ENCODE measurements around the gene PRDM16.

The PRDM16 gene

DNA sequence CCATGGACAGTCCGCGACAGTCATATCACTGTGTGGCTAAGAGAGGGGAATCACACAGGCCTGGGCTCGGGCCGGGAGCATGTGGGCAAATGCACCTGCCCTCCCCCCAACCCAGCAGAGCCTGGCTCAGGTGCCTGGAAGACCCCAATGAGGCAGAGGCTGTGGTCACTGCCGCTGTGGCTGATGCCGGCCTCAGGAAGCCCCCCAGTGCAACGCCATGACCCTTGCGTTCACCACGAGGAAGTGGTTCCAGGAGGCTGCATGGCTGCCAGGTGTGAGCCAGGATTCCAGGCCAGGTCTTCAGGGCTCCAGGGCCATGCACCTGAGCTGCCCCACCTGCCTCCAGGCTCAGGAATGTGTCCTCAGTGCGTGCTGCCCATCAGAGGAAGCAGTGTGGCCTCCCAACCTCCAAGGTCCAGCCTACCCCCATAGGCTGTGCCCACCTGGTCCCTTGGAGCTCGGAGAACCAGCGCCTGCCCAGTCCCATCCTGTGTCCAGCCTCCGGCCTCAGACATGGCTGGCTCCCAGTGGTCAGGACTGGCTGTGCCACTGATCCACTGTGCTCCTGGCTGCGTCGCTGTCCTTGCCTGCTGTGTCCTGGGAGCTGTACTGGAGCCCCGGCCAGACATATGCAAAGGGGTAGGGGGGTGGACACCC, 393.5 kb downstream of the PRDM16 start:
- no peak for DNase-seq

DNA sequence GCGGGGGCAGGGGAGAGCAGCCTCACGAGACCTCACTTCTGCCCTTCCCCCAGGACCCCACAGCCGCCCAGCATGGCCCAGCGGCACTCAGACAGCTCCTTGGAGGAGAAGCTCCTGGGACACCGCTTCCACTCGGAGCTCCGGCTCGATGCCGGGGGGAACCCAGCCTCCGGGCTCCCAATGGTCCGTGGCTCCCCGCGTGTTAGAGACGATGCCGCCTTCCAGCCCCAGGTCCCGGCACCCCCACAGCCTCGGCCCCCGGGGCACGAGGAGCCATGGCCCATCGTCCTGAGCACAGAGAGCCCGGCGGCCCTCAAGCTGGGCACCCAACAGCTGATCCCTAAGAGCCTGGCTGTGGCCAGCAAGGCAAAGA, 394.0 kb downstream of the PRDM16 start:
- DNase-seq, result no peak

DNA sequence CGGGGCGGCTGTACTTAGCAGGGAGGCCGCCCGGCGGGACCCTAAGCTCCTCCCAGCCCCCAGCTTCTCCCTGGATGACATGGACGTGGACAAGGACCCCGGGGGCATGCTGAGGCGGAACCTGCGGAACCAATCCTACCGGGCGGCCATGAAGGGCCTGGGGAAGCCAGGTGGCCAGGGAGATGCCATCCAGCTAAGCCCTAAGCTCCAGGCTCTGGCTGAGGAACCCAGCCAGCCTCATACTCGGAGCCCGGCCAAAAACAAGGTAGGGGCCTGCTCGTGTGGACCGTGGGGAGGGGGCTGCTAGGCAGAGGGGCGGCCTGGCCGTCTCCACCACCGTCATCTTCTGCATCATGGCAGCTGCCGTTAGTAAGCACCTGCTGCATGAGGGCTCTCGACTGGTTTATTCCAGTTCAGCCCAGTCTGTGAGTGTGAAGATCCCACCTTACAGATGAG, 394.4 kb downstream of the PRDM16 start:
- DNase-seq, result no peak

DNA sequence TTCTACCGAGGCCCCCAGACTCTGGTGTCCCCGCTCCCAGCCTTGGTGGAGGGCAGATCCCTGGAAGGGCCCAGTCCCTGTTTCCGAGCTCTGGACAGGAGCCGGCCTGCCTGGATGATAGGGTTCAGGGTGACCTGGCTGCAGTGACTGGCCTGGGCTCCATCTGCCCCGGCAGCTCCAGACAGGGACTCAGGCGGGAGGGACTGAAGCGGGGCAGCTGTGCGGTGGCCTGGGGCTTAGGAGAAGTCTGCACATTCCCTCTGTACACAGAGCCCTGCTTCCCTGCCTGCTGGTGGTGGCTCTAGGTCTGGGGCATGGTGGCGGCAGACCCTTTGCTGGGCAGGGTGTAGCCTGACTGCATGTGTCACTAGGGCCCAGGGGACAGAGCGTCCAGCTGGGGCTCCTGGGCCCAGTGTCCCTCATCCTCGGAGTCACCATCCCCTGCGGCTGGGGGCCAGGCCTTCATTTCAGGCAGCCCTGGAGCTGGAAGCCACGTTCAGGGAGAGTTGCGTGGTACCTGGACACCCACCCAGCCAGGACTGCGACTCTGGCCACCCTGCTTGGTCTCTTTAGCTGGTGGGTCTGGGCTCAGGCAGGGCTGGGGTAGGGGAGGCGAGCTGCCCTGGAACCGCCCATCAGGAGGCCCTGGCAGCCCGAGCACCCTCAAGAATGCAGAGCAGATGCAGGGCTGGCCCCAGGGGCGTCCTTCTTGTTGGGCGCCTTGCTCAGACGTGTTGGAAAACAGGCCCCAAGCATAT, 395.1 kb downstream of the PRDM16 start:
- DNase-seq, result no peak

DNA sequence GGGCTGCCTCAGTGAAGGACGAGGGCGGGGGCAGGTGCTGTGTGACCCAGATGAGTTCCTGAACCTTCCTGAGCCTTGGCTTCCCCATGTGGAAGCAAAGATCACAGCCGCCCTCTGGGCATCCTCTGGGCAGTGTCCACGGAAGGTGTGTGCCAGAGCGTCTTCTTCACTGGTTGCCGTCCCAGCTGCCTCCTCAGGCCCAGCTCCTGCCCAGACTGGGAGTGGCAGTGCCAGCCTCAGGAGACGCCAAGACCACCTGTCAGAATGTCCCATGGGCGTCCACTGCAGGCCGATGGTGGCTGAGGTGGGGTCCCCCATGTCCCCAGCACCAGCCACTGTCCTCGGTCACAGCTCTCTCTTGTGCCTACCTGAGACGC, 395.6 kb downstream of the PRDM16 start:
- DNase-seq, result no peak

DNA sequence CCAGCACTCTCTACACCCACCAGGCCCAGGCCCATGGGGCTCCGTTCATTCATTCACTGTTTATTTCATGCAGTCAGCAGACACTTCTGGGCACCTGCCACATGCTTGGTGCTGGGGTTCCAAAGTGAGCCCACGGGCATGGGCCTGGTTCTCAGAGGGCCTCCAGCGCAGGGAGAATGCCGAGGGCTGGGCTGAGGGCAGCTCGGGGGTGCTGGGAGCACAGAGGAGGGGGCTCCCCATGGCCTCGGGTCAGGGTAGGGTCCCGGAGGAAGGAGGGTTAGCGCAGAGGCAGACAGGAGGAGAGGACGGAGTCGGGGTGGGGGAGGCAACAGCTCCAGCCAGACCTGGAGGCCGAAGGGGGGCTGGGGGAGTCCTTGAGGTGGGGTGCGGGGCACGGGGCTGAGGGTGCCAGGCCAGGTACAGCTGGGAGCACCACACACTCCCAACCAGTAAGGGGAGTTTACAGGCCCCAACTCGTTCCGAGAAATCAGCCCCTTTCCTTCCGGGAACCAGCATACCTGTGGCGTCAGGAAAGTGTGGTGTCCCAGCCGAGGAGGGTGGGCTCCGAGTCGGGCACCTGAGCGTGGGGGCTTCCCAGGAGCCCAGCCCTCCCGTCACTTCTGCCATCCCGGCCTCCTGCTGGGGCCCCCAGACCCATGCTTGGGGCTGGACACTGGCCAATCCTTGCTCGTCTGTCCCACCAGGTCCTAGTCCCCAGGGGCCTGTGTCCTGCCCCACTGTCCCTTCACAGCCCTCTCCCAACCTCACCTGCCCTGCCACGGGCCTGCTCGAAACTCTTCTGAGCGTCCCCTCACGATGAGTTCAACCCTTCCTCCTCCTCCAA, 396.3 kb downstream of the PRDM16 start:
- no peak for DNase-seq

DNA sequence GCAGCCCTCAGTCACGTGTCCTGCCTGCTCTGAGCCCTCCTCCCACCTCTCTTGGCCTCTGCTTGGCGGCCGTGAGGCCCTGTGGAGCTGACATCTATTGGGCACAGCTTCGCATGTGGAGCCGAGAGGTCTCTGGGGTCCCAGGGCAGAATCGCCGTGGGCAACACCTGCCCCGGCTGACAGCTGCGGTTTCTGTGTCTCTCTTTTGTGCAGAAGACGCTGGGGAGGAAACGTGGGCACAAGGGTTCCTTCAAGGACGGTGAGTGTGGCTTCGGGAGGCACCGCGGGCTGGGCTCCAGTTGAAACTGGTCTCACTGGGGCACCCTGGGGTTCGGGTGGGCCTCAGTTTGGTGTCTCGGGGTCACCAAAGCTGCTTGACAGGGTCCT, 396.9 kb downstream of the PRDM16 start:
- DNase-seq, result no peak

DNA sequence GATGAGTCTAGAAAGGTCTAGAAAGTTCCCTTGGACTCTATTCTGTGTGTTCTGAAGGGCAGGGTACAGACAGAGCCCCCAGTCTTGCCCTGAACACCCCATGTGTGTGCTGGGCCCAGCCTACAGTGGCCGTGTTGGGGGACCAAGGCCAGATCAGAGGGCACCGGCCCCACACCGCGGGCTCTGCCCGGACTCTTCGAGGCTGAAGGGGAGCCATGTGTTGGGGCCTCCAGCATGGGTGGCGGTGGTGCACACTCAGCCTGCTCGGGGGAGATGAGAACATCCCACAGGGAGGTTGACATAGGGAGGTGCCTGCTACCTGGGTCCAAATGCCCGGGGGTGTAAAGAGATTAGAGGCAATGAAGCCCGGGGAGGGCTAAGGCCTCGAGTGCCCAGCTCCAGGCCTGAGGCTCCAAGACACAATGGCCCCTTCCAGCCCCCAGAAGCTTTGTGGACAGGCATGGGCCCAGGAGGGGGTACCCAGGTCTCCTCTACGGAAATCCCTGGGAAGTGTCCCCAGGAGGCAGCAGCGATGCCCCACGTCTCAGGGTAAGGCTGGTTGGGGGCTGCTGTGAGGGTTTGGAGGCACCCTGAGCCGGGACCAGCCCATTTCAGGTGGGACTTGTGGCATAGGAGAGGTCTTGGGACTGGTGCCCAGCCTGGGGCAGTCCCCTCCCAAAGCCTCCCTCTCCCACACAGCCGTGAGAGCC, 397.5 kb downstream of the PRDM16 start:
- no peak for DNase-seq

DNA sequence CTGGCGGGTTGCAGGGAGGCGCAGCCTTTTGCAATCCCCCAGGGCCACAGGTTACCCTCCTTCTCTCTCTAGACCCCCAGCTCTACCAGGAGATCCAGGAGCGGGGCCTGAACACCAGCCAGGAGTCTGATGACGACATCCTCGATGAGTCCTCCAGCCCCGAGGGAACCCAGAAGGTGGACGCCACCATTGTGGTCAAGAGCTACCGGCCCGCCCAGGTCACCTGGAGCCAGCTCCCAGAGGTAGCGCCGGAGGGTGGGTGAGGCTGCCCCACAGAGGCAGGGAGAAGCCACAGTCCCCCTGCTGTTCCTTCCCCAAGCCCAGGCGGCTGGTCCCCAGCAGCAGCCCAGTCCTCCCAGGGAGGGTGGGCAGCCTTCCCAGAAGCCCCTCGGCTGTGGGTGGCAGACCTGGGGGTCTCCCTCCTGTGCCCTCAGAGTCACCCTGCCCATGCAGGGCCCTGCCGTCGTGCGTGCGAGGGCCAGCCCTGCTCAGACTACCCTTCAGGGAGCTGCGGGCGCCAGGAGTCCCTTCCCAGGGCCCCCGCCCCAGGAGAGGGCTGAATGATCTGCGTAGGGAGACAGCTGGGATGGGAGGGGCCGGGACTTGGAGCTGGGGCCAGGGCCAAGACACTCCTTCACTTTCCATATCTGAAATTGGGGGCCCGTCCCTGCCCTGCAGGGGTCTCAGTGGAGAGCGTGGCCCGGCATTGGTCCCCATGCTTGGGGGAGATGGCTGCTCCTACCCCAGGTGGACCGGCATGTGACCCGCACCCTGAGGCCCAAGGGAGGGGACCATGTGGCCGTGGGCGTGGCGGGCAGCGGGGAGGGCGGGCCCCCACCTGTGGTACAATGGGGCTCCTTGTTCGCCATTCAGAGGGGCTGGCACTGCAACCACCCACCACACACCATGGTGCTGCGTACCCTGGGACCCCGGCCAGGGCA, 398.4 kb downstream of the PRDM16 start:
- DNase-seq, result no peak

DNA sequence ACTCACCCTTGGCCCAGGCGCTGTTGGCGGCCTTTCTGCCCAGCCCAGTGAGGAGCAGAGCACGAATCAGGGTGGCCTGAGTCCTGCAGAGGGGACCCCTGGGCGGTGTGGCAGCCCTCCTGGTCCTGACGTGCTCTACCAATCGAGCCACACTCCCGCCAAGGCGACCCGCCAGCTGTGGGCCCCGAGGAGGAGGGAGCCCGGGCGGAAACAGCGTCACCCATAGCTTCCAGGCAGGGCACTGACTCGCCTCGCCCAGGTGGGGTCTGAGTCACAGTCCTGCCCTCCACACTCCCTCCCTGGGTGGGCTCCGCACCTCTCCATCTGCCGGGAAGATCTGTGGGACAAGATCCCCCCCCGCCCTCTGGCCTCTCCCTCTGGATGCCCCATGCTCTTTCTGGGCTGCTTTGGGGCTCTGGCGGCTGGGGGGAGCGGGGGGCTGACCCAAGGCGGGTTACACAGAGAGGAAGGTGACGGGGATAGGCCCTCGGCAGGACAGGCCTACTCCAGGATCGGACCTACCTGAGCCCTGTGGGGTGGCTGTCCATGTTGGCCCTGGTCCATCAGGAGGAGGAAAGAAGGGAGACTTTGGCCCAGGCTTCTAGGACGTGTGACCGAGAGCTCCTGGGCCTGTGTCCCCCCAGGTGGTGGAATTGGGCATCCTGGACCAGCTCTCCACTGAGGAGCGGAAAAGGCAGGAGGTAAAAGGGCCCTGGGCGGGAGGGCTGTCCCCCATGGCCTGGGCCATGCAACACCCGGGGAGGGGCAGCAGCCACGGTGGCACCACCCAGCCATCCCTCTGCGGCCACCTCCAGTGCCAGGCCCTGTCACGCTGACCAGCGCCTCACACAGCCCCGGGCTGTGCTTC, 399.5 kb downstream of the PRDM16 start:
- DNase-seq, result no peak

DNA sequence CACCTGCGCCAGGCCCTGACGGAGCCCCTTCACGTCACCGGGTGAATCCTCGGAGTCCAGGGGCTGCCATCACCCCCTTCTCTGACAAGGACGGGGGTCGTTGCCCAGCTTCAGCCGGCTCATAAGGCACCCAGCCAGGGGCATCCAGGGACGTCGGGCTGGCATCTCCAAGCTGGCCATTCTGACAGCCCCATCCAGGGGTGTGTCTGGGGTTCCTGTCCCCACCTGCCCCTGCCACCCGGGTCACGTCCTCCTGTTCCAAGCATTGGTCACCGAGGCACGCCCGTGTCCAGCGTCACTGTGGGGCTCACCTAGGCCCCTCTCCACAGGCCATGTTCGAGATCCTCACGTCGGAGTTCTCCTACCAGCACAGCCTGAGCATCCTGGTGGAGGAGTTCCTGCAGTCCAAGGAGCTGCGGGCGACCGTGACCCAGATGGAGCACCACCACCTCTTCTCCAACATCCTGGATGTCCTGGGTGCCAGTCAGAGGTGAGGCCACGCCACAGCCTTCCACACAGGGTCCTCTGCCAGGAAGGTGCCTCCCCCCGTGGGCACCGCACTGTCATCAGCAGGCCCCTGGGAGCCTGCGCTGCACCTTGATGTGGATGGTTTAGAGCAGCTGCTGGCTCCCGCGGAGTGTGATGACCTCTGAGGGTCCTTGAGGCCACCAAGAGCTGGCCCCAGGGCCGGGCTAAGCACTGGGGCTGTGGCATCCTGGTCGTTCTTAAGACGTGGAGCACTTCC, 400.3 kb downstream of the PRDM16 start:
- no peak for DNase-seq

DNA sequence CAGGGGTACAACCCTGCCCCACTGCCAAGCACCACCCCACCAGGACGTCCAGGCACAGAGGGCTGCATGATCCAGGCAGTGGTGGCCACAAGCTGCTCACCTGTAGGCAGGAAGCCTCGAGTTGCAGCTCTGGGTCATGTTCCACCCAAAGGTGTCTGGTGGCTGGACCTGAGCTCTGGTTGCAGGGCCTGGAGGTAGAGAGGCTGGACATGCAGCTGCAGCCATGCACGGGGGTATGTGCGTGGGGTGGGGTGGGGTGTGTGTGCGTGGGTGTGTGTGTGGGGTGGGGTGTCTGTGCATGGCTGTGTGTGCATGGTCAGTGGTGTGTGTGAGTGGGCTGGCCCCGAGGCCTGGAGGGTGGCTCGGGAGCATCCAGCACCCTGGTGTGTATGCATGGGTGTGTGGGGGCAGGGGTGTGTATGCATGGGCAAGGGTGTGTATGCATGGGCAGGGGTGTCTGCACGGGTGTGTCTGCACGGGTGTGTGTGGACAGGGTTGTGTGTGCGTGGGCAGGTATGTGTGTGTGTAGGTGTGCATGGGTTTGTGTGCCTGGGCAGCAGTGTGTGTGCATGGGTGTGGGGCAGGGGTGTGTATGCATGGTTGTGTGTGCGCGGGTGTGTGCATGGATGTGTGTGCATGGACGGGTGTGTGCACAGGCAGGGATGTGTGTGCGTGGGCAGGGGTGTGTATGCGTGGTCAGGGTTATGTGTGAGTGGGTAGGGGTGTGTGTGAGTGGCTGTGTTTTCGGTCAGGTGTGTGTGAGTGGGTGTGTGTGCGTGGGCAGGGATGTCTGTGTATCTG, 401.0 kb downstream of the PRDM16 start:
- no peak for DNase-seq

DNA sequence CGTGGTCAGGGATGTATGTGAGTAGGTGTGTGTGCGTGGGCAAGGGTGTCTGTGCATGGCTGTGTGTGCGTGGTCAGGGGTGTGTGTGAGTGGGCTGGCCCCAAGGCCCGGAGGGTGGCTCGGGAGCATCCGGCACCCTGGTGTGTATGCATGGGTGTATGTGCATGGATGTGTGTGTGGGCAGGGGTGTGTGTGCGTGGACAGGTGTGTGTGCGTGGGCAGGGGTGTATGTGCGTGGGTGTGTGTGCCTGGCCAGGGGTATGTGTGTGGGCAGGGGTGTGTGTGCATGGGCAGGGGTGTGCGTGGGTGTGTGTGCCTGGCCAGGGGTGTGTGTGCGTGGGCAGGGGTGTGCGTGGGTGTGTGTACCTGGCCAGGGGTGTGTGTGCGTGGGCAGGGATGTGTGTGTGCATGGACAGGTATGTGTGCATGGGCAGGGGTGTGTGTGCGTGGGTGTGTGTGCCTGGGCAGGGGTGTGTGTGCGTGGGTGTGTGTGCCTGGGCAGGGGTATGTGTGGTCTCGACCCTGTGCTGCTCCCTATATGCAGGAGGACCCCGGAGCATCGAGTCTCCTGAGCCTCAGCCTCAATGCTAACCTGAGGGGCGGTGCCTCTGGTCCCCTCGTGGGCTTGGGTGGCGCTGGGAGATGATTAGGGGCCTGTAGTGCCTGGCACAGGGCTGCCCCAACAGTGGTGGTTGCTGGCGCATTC, 401.8 kb downstream of the PRDM16 start:
- DNase-seq, result no peak

DNA sequence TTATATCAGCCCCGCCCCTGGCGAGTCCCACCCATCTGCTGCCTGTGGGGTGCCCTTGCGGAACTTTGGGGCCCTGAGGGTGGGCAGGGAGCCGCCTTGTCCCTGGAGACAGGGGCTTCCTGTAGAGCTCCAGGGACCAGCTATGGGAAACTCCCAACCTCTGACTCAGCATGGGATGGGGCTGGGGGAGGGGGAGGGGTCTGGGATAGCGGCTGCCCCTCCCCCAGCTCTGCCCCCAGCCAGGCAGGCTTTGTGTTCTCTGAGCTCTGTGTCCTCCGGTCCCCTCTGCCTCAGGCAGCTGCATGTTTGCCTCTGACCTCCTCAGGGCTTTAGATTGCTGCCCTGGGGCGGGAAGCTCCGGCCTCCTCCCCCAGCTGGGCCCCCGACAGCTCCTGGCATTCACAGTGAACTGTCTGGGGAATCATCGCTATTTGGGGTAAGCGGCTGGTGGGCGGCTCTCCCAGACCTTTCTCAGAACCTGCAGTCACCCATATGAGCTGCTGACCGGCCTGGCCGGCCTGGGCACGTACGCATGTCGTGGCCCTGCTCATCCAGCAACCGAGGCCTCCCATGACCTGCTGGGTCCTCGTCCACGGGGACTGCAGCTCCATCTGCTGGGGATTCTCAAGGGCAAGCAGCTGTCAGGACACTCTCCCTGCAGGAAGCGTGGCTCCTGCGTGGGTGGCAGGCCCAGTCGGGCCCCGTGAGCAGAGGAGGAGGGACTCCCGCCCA, 402.5 kb downstream of the PRDM16 start:
- no peak for DNase-seq

DNA sequence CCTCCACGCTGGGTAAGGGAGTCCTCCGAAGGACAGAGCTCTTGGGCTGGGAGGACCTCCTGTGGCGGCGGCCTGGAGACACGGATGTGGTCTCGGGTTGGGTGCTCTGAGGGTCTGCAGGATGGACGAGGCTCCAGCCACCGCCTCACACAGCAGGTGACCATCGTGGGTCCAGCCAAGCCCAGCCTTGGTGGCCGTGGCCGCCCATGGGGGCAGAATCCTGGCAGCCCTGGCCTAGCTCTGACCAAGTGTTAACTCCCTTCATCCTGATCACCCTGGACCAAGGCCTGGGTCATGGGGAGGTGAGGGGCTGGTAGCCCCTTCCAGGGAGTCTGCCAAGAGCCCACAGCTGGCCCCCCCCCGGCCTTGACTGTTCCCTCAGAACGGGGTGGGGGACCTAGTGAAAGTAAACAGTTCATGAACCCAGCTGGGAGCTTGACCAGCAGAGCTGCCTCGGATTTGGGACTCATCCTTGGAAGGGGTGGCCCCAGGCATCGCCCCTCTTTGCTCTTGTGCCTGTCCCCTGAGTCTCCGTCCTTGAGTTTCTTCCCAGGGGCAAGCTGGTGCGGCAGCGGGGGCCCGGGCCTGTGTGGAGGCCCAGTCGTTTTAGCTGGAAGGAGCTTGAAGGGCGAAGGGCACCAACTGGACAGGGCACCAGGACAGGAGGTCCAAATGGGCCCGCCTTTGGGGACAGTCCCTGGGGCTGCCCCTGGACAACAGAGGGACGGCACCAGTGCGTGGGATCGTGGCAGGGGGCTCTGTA, 403.3 kb downstream of the PRDM16 start:
- no peak for DNase-seq

DNA sequence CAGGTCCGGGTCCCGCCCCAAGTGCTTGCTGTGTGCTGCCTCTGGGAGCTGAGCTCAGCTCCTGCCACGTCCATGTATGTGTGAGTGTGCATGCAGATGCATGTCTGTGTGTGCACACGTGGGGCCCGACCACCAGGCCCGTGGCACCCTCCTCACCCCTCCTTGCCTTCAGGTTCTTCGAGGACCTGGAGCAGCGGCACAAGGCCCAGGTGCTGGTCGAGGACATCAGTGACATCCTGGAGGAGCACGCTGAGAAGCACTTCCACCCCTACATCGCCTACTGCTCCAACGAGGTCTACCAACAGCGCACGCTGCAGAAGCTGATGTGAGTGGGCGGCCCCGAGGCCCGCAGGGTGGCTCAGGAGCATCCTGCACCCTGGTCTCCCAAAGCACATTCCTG, 403.9 kb downstream of the PRDM16 start:
- DNase-seq, result no peak

DNA sequence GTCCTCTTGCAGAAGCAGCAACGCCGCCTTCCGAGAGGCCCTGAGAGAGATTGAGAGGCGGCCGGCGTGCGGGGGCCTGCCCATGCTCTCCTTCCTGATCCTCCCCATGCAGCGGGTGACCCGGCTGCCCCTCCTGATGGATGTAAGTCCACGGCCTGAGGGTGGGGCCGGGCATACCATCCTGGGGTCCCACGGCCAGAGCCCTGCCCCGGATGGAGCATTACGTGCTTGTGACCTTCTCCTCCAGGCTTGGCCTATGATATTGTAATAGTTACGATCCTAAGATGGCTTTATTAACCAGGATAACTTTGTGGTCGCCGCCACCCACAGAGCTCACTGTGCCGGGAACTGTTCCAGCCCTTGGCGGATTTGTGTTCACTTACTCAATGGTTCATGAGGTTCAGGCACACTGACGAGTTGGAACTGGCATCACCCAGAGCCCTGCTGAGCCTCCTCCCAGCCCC, 404.4 kb downstream of the PRDM16 start:
- DNase-seq, result no peak
